HEK293 (cell line): ENCODE data around the gene ADPRHL1.

ENCODE experiments used
- CTCF ChIP-seq: fragments of 450-650 bp; formaldehyde crosslinking; IDR thresholded peaks from 2 replicates; pipeline ENCODE4 v1.5.1; 2016; ENCODE audit warnings: missing biosample characterization, missing genetic modification characterization
- HOXA7 ChIP-seq: sonication (generic); formaldehyde crosslinking; IDR thresholded peaks from 2 replicates; pipeline ENCODE4 v1.8.1; 2022; ENCODE audit warnings: missing genetic modification reagents, borderline replicate concordance
- MEIS1 ChIP-seq: sonication (generic); formaldehyde crosslinking; IDR thresholded peaks from 2 replicates; pipeline ENCODE4 v1.8.1; 2022; ENCODE audit warnings: missing genetic modification reagents, mild to moderate bottlenecking, borderline replicate concordance
- PRDM1 ChIP-seq: fragments of 450-650 bp; formaldehyde crosslinking; IDR thresholded peaks from 2 replicates; pipeline ENCODE4; 2016; ENCODE audit warnings: missing biosample characterization, missing genetic modification characterization
- REST ChIP-seq: fragments of 450-650 bp; formaldehyde crosslinking; IDR thresholded peaks from 2 replicates; pipeline ENCODE4 v1.5.1; 2016; ENCODE audit warnings: missing biosample characterization, missing genetic modification characterization
- ZBTB20 ChIP-seq: fragments of 450-650 bp; formaldehyde crosslinking; IDR thresholded peaks from 2 replicates; pipeline ENCODE4 v1.5.1; 2016; ENCODE audit warnings: missing biosample characterization, missing genetic modification characterization
- ZFP37 ChIP-seq: fragments of 450-650 bp; formaldehyde crosslinking; IDR thresholded peaks from 2 replicates; pipeline ENCODE4 v1.5.1; 2016; ENCODE audit warnings: missing biosample characterization, missing genetic modification characterization
- ZNF114 ChIP-seq: fragments of 450-650 bp; formaldehyde crosslinking; IDR thresholded peaks from 2 replicates; pipeline ENCODE4 v1.5.0; 2017; ENCODE audit warnings: missing biosample characterization, missing genetic modification characterization

GRCh38 chr13:113423520-113424163, 29.6 kb downstream of the ADPRHL1 start:
- TF ChIP-seq CTCF (tag by site-specific recombination) (no peak), REST (tag by site-specific recombination) (no peak), MEIS1 (CRISPR knock-in tag) (no peak), ZFP37 (tag by site-specific recombination) (no peak), ZBTB20 (tag by site-specific recombination) (no peak), ZNF114 (tag by site-specific recombination) (no peak), PRDM1 (tag by site-specific recombination) (no peak), HOXA7 (no peak)
